NCI-H226 (cell line): ENCODE measurements around the gene AREL1.
A peak's percentile ranks its signal among the peaks of the same experiment; 100 is the strongest.
"Not testable (repeated sequence)": the region's sequence is repeated elsewhere in the genome, so short reads cannot be mapped to it uniquely, and the experiment has no call there.

Source experiments
- DNase-seq: peaks from one replicate; pipeline ENCODE4 v3.0.0-alpha.2; 2015

The AREL1 gene

GRCh38 chr14:74712499-74713394, at the start of gene AREL1, which contains the start of gene FCF1:
Gene AREL1 (minus strand): TSS chr14:74713080. CDS start chr14:74685615, 27,465 bp downstream.
Gene FCF1 (plus strand): TSS chr14:74713144. CDS start chr14:74713198, 54 bp downstream.
- peak; percentile 84 for DNase-seq

- not testable (repeated sequence) for DNase-seq
Measured at GRCh38 chr14:74758505-74758904, 45.6 kb upstream of the AREL1 start.

GRCh38 chr14:74756326-74756725, 43.4 kb upstream of the AREL1 start:
- no peak for DNase-seq

- no peak for DNase-seq
Measured at GRCh38 chr14:74754899-74755298, 42.0 kb upstream of the AREL1 start.

- DNase-seq = no peak
Measured at GRCh38 chr14:74754157-74754556, 41.3 kb upstream of the AREL1 start.

- no peak for DNase-seq
Measured at GRCh38 chr14:74747237-74747636, 34.4 kb upstream of the AREL1 start.

GRCh38 chr14:74739293-74740030, 26.6 kb upstream of the AREL1 start:
- DNase-seq = no peak

GRCh38 chr14:74737753-74738325, 25.0 kb upstream of the AREL1 start:
- DNase-seq = no peak

GRCh38 chr14:74735125-74735524, 22.2 kb upstream of the AREL1 start:
- DNase-seq = no peak

GRCh38 chr14:74733221-74733620, 20.3 kb upstream of the AREL1 start:
- no peak for DNase-seq

GRCh38 chr14:74732387-74732786, 19.5 kb upstream of the AREL1 start:
- DNase-seq = no peak

- no peak for DNase-seq
Measured at GRCh38 chr14:74723134-74723533, 10.3 kb upstream of the AREL1 start.

- DNase-seq = no peak
Measured at GRCh38 chr14:74720526-74720925, 7.6 kb upstream of the AREL1 start.

- no peak for DNase-seq
Measured at GRCh38 chr14:74713395-74713735, 485 bp upstream of the AREL1 start.

GRCh38 chr14:74711651-74712050, 1.2 kb downstream of the AREL1 start:
- no peak for DNase-seq

- no peak for DNase-seq
Measured at GRCh38 chr14:74710480-74710879, 2.4 kb downstream of the AREL1 start.

- DNase-seq = no peak
Measured at GRCh38 chr14:74705613-74706500, 7.0 kb downstream of the AREL1 start.

GRCh38 chr14:74704656-74705055, 8.2 kb downstream of the AREL1 start:
- no peak for DNase-seq

GRCh38 chr14:74703043-74703442, 9.8 kb downstream of the AREL1 start:
- no peak for DNase-seq

GRCh38 chr14:74702293-74702692, 10.6 kb downstream of the AREL1 start:
- DNase-seq = no peak

- no peak for DNase-seq
Measured at GRCh38 chr14:74698465-74698864, 14.4 kb downstream of the AREL1 start.

GRCh38 chr14:74697976-74698375, 14.9 kb downstream of the AREL1 start:
- DNase-seq = no peak

GRCh38 chr14:74697543-74697942, 15.3 kb downstream of the AREL1 start:
- DNase-seq = no peak
